Measurements from ENCODE around the gene EIF4E2.
A peak's percentile ranks its signal among the peaks of the same experiment; 100 is the strongest.
"Not testable (repeated sequence)": the region's sequence is repeated elsewhere in the genome, so short reads cannot be mapped to it uniquely, and the experiment has no call there.

Gene EIF4E2

DNA sequence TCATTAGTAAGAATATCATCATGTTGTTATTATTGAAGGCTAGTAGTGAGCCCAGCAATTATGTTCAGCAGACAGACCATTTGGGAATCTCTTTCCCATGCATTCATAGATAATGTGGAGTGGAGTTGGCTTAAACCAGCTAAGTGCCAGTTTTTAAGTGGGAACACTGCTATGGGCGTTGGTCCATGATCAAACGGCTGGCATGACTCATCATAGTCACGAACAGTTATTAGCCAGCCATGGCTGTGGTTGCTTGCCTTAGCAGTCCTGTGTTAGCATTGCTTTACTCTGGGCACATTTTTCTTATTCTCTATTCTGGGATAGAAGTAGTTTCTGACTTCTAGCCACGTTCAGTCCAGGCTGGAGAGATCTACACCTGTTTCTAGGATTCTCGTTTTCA is 17.7 kb downstream of the EIF4E2 start:
- DNase-seq (ENCODE audit: low spot score), result no peak

- no peak for DNase-seq (ENCODE audit: low spot score)
These were observed 19.1 kb downstream of the EIF4E2 start for GRCh38 chr2:232569541-232569940.

DNA sequence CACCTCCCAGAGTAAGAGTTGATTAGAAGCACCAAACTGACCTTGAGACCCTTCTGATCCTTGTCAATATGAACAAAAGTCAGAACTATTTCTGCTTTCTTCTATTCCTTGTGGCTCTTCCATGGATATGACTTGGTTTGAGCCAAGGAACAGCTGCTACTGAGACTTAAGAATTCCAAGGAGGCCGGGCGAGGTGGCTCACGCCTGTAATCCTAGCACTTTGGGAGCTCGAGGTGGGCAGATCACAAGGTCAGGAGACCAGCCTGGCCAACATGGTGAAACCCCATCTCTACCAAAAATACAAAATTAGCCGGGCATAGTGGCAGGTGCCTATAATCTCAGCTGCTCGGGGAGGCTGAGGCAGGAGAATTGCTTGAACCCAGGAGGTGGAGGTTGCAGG is 20.0 kb downstream of the EIF4E2 start:
- DNase-seq (ENCODE audit: low spot score), result not testable (repeated sequence)

DNA sequence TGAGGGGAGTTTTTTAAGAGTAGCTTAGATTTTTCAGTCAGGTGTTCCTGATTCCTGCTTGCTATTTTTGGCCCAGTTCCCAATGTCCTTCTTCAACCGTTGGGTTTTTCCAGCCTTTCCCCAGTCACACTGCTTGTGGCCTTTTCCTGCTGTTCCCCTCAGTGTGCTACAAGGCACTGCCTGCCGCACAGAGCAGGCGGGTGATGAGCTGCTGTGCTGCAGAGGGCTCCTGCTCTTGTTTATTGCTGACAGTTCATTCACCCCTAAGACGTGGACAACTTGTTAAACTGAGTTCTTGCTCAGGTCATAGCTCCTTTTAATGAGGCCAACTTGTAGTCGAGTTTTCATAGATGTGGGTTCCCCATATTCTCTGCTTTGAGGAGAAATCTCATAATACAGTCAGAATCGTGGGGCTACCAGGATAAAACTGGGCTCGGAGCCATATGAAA is 20.6 kb downstream of the EIF4E2 start:
- peak; percentile 43 for DNase-seq (ENCODE audit: low spot score)

- no peak for DNase-seq (ENCODE audit: low spot score)
These were observed 22.6 kb downstream of the EIF4E2 start for GRCh38 chr2:232573042-232573441.

DNA sequence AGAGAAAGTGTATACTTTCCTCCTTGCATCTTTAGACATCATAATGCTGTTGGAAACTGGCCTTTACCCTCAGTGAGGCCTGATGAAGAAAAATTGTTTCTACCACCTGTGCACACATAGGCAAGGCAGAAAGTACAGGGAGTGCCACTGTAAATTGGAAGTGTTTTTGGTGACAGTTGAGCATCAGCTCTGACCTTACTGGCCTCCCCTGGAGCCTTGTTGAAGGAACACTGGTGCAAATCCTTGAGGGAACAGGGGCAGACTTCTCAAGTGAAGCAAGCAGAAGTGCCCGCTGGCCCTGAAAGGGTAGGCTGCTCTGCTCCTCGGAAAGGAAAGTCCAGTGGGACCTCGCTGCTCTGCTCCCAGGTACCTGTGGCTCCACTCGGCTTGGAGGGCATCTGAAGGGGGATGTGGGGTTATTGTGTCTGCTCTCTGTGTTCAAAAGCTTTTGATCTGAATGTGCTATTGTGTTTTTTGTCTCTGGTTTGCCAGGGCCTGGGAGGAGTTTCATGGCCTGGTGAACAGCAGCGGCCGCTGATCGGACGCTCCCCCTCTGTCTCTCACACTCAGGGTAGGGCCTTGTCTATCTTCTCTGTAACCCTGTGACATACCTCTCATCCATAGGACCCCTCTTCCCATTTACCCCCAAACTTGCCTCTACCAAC is 23.4 kb downstream of the EIF4E2 start:
- peak; percentile 66 for DNase-seq (ENCODE audit: low spot score)

- DNase-seq (ENCODE audit: low spot score), result no peak
These were observed 24.4 kb downstream of the EIF4E2 start for GRCh38 chr2:232574674-232575403.

GRCh38 chr2:232575404-232575746 is 24.9 kb downstream of the EIF4E2 start:
- DNase-seq (ENCODE audit: low spot score), result no peak

GRCh38 chr2:232576995-232577394 is 26.5 kb downstream of the EIF4E2 start:
- no peak for DNase-seq (ENCODE audit: low spot score)

DNA sequence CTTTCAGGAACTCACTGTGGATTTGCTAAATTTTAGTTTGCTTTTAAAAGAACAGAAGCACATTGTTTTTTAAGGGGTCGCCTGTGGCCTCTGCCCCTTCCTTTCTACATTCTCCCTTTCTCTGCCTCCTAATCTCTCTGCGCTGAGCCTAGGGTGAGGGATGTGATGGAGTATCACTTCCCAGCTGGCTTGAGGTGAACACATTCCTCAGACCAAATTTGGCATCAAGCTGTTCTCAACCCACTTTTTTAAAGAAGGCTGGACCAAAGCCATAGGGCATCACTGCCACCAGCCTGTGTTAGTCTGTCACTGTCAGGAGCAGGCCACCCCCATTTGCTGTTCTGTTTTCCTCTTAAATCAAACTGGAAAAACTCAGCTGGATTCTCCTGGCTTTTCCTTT is 27.4 kb downstream of the EIF4E2 start:
- no peak for DNase-seq (ENCODE audit: low spot score)

DNA sequence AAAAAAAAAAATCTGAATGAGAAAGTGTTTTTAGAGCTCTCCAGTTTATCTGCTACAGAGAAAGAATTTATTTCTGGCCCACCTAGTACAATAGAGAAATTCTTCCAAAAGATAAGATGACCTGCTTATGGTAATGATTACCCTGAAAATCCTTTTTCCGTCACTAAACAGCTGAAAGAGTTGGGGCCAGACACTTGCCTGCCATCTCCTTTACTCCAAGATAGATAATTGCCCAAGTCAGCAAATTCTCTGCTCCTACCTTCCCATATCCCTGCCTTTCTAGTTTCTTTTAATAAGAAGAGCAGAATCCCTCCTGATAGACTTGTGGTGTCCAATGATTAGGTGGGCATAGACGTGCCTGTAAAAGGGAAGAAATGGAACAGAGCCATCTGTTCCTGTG is 28.1 kb downstream of the EIF4E2 start:
- no peak for DNase-seq (ENCODE audit: low spot score)

DNA sequence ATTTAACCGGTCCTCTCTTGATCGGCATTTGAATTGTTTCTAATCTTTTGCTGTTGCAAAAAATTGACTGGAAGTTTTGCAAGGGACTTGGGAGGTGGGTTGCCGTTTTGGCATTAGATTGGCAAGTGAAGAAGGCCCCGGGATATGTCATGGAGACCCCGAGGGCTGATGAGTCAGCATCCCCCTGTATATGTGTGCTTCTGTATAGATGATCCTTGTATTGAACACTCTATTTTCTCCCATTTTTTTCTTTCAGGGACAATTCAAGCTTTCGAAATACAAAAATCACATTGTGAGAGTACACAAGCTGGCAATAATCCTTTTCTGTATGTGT is 30.1 kb downstream of the EIF4E2 start:
- no peak for DNase-seq (ENCODE audit: low spot score)

GRCh38 chr2:232581725-232582124 is 31.2 kb downstream of the EIF4E2 start:
- no peak for DNase-seq (ENCODE audit: low spot score)

GRCh38 chr2:232584238-232584637 is 33.7 kb downstream of the EIF4E2 start:
- no peak for DNase-seq (ENCODE audit: low spot score)

DNA sequence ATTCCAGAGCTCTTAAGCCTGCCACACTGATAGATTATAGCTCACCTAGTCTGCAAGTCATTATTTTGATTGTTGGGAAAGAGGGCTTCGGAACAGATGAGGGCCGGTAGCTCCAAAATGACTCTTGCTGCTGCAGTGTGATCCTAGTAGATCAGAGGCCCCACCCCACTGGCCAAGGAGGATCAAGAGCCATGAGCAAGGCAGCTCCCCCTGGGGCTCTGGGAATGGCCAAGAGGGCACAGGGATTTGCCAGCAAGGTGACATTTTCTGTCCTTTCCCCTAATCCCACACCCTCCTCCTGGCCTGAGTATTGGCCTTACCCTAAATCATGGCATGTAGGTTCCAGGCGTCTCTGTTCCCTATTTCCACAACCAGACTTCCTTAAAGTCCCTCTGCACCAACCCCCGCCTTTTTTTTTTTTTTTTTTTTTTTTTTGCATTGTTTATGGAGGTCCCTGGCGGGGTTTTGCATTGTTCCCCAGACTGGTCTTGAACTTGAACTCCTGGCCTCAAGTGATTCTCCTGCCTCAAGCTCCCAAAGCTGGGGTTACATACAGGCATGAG is 36.5 kb downstream of the EIF4E2 start:
- DNase-seq (ENCODE audit: low spot score), result no peak

- DNase-seq (ENCODE audit: low spot score), result no peak
These were observed 37.0 kb downstream of the EIF4E2 start for GRCh38 chr2:232587512-232587911.

DNA sequence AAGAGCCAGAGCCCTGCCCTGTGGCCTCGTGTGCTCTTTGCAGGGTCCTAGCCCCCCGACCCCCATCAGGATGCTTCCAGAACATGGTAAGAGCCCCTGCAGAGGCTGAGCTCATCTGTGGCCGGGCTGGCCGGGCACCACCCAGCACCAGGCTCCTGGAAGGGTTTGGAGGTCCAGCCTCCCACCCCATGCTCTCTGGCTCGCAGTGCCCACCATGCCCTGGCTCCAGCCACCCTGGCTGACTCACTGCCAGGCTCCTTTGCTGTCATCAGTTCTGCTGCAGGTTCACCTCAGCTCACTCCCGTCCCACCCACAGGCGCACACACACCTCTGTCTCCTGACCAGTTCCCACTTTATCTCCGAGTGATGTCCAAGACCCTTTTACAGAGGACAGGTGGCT is 37.5 kb downstream of the EIF4E2 start:
- no peak for DNase-seq (ENCODE audit: low spot score)

- DNase-seq (ENCODE audit: low spot score), result no peak
These were observed 38.4 kb downstream of the EIF4E2 start for GRCh38 chr2:232588680-232589585.

- DNase-seq (ENCODE audit: low spot score), result no peak
These were observed 42.4 kb downstream of the EIF4E2 start for GRCh38 chr2:232592772-232593395.

DNA sequence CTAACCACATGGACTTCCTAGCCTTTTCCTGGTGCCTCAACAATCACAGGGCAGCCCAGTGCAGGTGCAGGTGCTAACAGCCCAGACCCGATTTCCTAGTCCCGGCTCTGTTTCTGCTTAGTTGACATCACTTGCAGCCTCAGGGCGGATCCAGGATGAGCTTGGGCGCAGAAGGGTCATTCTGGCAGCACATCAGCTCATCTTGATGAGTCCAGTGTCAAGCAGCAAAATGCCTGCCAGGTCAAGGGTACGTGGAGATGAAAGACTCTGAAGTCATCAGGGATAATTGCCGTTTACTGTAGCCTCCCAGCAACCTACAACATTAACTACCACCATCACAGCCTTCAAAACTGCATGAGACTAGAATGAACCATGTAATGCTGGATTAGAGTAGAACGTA is 43.5 kb downstream of the EIF4E2 start:
- DNase-seq (ENCODE audit: low spot score), result no peak

GRCh38 chr2:232597362-232598079 is 47.0 kb downstream of the EIF4E2 start:
- DNase-seq (ENCODE audit: low spot score), result no peak

Measured in globus pallidus (tissue), 1 donor.